Central memory CD4-positive, alpha-beta T cell (primary cell): Measurements from ENCODE around the gene ZBTB22.
"Not testable (repeated sequence)": the region's sequence is repeated elsewhere in the genome, so short reads cannot be mapped to it uniquely, and the experiment has no call there.

Source experiments
- DNase-seq: peaks from one replicate; pipeline ENCODE4 v3.0.0; 2022
- total RNA-seq, 3 experiments: gene quantifications; one replicate each; lab custom pipeline; 2026; lab: John Stamatoyannopoulos, UW

The ZBTB22 gene
- 11.9 to 36.7 (median 20.1) reads per million in 3 experiments for total RNA-seq

GRCh38 chr6:33317669-33318425 is at the start of gene ZBTB22:
Gene ZBTB22 (minus strand): TSS chr6:33317744. CDS start chr6:33316916, 828 bp downstream.
- peak; percentile 96 for DNase-seq

GRCh38 chr6:33367009-33367714 is 49.6 kb upstream of the ZBTB22 start:
- DNase-seq: no peak

GRCh38 chr6:33365206-33365971 is 47.8 kb upstream of the ZBTB22 start:
- not testable (repeated sequence) for DNase-seq

- not testable (repeated sequence) for DNase-seq
Measured at GRCh38 chr6:33364475-33365205, 47.1 kb upstream of the ZBTB22 start.

- not testable (repeated sequence) for DNase-seq
Measured at GRCh38 chr6:33363486-33363885, 45.9 kb upstream of the ZBTB22 start.

- no peak for DNase-seq
Measured at GRCh38 chr6:33359331-33359730, 41.8 kb upstream of the ZBTB22 start.

GRCh38 chr6:33357160-33357871 is 39.8 kb upstream of the ZBTB22 start:
- not testable (repeated sequence) for DNase-seq

- no peak for DNase-seq
Measured at GRCh38 chr6:33356295-33356694, 38.8 kb upstream of the ZBTB22 start.

GRCh38 chr6:33355860-33356259 is 38.3 kb upstream of the ZBTB22 start:
- DNase-seq: not testable (repeated sequence)

GRCh38 chr6:33347816-33348215 is 30.3 kb upstream of the ZBTB22 start:
- no peak for DNase-seq

- DNase-seq: not testable (repeated sequence)
Measured at GRCh38 chr6:33346972-33347371, 29.4 kb upstream of the ZBTB22 start.

GRCh38 chr6:33344701-33345697 is 27.5 kb upstream of the ZBTB22 start:
- peak; percentile 85 for DNase-seq

- DNase-seq: peak; percentile 91
Measured at GRCh38 chr6:33343953-33344611, 26.5 kb upstream of the ZBTB22 start.

GRCh38 chr6:33343606-33343952 is 26.0 kb upstream of the ZBTB22 start:
- DNase-seq: not testable (repeated sequence)

GRCh38 chr6:33339193-33339592 is 21.6 kb upstream of the ZBTB22 start:
- no peak for DNase-seq

GRCh38 chr6:33336495-33336894 is 19.0 kb upstream of the ZBTB22 start:
- no peak for DNase-seq

GRCh38 chr6:33335916-33336315 is 18.4 kb upstream of the ZBTB22 start:
- no peak for DNase-seq

GRCh38 chr6:33333666-33334065 is 16.1 kb upstream of the ZBTB22 start:
- no peak for DNase-seq

GRCh38 chr6:33330736-33331135 is 13.2 kb upstream of the ZBTB22 start:
- no peak for DNase-seq

- no peak for DNase-seq
Measured at GRCh38 chr6:33329058-33329457, 11.5 kb upstream of the ZBTB22 start.
